Measurements from ENCODE around the gene LARGE1.
"Not testable (repeated sequence)": the region's sequence is repeated elsewhere in the genome, so short reads cannot be mapped to it uniquely, and the experiment has no call there.

The LARGE1 gene

DNA sequence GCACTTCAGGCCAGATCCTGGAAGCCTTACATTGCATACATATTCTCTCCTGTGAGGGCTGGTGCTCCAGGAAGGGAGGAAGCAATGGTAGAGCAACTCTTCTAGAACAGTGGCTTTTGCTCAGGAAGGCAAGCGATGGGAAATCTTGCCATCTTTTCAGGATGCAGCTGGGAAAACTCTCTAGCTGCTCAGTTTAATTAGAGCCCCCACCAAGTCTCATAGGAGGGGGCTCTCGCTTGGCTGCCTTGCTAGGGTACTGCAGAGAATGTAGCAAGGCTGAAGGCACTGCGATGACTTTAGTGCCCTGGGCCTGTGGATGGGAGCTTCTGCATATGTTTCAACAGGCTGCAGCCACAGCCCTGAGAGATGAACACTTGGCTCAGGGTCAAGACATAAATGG lies 504.9 kb downstream of the LARGE1 start:
- DNase-seq (ENCODE audit: low spot score) = no peak

DNA sequence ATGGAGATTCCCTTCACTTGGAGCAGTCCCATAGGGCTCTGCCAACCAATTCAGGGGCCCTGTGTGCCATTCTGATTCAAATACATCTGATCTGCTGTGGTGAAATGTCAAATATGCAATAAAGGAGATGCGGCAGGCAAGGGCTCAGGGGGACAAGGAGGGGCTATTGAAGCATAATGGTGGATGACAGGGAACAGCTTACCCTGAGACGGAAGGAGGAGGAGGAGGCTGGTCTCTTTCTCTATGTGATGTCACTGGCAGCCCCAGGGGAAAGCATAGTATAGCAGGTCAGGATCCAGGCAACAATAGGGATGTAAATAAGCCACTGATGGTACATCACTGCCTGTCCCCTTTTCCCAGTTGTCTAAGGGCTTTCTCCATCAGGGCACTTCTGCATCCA lies 511.2 kb downstream of the LARGE1 start:
- DNase-seq (ENCODE audit: low spot score) = no peak

DNA sequence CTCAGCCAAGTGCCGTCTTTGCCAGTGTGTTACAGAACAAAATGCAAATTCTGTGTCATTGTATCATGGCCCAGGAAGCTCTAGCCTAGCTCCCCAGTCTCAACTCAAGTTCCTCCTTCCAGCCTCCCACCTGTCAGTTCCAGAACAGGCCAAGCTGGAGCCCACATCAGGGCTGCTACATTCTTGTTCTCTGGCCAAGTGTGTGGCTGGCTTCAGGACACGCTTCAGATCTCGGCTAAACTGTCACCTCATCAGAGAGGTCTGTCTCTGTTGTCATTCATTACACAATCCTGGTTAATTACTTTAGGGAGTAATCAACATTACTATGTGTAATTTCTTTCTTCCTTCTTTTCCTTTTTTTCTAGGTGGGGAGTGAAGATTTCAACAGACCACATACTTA lies 515.1 kb downstream of the LARGE1 start:
- no peak for DNase-seq (ENCODE audit: low spot score)

DNA sequence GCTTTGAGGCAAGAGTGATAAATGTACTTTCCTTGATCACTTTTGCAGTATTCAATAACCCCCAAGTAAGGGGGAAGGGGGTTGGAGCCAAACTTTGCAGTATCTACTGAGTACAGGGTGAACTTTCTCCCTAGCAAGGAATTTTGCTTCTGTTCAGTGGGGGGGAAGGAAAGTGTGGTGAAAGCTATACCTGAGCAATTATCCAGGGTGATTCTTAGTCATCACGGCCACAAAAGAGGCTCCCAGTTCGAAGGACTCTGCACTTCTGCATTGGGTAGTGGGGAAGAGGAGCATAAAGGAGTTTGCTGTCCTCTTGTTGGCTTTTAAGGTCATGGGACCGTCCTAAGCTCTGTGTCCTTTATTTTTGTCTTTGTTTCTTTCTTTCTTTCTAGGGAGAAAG lies 515.6 kb downstream of the LARGE1 start:
- DNase-seq (ENCODE audit: low spot score) = no peak

DNA sequence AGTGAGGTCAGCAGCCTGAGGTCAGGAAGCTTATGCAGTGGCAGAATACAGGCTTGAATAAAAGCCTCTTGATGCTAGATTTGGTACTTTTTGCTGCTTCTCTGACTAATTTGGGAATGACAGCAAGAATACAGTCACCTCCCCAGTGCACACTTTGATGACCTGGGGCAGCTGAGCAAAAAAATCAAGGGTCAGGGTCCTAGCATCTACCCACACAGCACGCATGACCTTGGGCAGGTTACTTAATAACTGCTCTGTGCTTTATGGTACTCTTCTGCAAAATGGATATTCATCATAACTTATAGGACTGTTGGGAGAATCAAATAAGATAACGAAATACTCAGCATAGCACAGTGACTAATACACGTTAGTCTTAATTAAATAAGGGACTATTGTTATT lies 518.0 kb downstream of the LARGE1 start:
- no peak for DNase-seq (ENCODE audit: low spot score)

DNA sequence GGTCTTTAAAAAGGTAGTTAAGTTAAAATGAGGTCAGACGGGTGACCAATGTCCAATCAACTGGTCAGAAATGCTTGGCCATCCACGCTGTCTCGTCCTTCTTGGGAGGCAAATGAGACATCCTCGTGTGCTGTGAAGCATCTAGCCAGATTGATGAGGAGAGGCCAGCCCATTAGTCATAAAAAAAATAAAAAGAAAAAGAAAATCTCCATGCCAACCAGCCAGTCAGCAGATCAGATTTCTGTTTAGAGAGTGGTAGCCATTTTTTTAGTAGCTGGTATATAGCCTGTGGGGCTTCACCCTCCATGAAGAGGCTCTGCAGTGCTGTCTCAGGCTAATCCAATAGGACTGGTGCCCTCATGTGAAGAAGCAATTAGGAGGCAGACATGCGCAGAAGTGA lies 519.0 kb downstream of the LARGE1 start:
- peak; percentile 25 for DNase-seq (ENCODE audit: low spot score)

DNA sequence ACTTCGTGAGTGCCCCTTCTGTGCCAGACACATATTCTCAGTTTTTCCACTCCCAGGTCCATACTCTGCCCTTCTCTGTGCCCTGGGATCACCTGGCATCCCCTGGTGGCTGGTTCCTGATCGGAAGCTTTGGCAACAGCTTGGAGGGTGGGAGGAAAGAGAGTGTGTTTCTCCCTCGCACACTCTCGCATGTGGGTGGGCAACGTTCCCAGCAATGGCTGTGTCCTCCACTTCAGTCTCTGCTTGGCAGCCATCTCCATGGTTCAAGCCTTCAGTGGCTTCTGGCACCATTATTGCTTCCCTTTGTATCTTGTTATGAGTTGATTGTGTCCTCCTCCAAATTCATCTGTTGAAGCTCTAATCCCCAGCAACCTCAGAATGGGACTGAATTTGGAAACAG lies 519.4 kb downstream of the LARGE1 start:
- DNase-seq (ENCODE audit: low spot score) = no peak

DNA sequence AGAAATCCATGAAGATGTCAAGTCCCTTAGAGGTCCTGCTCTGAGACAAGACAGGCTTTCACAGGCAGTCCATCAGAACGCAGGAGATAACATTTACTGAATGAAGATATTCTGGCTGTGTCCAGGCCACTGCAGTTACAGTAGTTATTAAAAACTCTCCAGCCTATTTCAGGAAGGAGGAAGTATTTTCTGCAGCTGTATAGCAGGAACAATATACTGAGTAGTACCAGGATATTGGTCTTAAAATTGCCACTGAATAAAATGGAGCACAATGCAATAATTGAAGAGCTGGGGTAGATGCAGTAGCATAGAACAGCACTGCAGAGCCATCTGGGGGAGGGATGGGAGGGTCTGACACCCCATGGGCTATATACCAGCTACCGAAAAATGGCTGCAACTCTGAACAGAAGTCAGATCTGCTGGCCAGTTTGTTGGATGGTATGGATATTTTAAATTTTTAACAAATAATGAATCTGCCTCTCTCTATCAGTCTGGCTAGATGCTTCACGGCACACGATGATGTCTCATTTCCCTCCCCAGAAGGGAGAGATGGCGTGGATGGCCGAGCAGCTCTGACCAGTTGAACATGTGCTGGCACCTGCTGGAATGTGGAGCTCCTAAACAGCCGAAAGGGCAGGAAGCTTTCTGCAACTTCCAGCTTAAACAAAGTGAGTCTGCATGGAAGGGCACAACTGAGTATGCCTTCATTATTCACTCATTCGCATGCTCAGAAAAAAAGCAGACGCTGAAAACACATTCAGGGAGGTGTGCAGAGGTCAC lies 520.0 kb downstream of the LARGE1 start:
- DNase-seq (ENCODE audit: low spot score) = no peak

DNA sequence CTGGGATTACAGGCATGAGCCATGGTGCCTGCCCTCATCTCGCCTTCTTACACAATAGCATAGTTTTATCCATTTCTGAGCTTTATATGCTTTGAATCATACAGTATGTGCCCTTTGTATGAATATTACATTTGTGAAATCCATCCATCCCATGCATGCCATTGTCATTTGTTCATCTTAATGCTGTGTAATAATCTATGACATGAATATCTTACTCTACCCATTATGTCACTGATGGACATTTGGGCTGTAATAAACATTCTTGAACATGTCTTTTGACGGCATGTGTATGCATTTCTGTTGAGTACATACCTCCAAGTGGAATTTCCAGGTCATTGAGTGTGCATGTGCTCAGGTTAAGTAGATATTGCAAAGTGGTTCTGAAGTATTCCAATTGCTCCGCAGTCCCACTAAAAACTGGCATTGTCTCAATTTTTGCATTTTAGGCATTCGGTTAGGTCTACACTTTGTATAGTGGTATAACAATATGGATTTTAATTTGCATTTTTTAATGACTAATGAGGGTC lies 522.8 kb downstream of the LARGE1 start:
- no peak for DNase-seq (ENCODE audit: low spot score)

DNA sequence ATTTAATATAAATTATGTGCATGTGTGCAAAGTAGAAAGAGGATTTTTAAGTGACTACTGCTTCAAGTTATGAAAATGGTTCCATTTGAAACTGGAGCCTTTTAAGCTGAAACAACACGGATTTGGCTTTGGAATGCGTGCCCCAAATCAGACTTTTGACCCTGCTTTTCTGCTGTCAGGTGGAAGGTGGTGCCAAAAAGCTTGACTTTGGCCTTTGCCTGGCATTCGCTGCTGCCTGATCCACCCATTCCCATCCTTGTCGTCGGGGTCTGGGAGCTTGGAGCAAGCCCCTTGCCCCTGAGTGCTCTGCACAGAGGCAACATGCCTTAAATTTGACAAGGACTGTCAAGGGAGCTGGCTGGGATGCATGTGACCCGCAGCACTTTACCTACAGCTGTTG lies 526.8 kb downstream of the LARGE1 start:
- no peak for DNase-seq (ENCODE audit: low spot score)

DNA sequence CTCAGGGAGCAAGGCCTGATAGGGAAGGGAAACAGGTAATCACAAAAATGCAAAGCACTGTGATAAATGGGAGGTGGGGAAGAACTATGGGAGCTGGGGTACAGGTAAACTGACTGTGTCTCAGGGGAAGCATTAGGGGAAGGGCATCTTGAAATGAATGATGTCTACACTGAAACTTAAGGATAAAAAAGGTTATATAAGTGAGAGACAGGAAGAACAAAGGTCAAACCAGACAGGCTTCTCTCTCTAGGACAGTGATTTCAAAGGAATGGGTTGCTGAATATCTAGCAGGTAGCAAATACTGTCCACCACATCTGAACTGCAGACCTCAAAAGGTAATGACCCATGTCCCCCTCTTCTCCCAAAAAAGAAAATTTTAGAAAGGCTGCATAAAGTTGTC lies 529.0 kb downstream of the LARGE1 start:
- DNase-seq (ENCODE audit: low spot score) = no peak

DNA sequence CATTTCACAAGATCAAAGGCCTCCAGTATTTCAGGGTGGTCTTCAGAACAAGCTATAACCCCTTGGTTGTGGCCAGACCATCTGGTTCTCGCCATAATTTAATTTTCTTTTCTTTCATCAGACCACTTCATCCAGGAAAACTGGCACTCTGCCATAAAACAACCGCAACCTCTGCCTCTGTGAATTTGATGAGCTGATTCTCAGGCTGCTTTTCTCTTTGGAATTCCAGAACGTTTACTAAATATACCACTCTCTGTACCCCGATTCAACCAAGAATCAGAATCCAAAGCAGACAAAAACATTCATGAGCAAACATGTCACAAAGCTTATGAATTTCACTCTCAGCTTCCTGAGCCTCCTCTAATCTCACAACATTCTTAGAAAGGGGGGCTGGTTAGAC lies 530.3 kb downstream of the LARGE1 start:
- DNase-seq (ENCODE audit: low spot score) = no peak

DNA sequence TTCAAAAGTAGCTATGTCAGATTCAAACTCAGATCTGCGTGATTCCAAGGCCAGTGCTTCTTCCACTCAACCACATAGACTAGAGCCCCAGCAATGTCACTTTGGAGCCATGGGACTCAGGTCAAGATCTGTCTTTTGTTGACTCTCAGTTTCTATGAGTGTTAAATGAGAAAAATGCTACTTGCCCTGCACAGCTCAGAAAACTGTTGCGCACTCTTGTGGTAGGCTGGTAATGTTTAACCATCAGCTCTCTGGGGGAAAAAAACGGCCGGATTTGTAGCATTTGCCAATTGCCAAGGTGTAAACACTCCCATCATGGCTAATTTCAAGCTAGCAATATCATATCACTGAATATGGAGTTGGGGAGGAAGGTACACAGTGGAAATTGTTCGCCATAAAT lies 534.0 kb downstream of the LARGE1 start:
- no peak for DNase-seq (ENCODE audit: low spot score)

DNA sequence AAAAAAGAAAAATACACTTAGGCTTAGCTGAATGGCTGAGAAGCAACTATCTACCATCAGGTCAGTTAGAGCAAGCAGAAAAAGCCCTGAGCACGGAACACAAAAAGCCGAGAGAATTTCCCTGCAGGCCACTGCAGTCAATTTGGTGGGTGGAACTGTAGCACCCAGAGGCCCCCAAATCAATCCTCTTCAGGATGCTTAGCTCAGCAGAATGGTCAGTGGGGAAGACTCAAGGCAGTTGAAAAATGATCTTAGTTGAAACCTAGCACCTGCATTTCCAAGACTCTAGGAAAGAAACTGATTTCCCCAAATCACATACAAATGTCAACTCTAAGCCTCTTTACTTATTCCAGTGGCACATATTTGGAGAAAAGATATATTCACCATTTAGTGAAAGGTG lies 534.7 kb downstream of the LARGE1 start:
- no peak for DNase-seq (ENCODE audit: low spot score)

DNA sequence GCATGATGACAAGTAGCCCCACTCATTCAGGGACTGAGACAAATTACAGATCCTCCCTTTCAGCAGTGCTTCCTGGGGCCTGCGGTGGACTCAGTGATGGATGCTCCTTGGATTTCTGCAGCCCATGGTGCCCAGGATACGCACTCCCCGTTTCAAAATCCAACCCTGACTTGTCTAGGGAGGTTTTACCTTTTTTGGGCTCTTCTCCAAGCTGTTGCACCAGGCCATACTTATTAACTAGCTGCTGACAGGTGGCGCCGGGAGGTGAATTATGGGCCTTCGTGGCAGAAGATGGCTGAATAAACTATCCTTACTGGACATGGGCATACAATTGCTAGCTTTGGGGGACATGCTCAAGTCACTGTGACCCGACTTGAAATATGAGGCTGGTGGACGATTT lies 537.8 kb downstream of the LARGE1 start:
- DNase-seq (ENCODE audit: low spot score) = no peak

DNA sequence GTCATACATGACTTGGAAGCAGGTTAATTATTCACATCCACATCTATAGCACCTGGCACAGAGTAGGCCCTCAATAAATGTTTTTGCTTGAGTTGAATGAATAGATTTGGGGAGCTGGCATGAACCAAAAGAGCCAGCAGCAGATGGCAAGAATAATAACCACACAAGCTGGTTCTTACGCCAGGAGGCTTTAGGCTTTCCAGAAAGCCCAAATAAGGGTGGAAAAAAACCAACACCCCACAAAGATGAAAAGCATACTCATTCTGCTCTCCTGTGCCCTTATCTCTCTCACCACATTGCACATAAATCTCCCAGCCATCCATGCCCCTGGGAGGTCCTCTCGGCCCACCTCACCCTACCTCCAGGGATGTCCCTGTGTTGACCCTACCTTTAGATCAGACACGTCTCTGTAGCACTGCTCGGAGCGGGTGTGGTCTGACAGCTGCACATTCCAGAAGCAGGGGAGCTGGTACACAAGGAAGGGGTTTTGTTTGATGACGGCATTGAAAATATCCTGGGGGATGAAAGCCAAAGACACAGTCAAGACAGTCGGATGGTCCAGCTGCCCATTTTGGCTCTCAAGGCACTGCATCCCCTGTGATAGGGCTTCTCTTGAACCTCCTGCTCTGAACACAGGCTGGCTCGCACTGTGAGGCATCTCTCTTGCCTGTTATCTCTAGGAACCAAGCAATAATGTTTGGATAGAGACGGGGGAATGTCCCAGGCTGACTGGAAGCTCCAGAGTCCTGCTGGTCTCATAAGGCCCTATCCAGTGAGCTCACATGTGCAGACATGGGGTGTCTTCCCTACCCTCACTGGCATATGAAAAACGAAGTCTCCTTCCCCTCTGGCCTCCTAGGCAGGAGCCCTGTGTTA lies 538.5 kb downstream of the LARGE1 start:
- no peak for DNase-seq (ENCODE audit: low spot score)

DNA sequence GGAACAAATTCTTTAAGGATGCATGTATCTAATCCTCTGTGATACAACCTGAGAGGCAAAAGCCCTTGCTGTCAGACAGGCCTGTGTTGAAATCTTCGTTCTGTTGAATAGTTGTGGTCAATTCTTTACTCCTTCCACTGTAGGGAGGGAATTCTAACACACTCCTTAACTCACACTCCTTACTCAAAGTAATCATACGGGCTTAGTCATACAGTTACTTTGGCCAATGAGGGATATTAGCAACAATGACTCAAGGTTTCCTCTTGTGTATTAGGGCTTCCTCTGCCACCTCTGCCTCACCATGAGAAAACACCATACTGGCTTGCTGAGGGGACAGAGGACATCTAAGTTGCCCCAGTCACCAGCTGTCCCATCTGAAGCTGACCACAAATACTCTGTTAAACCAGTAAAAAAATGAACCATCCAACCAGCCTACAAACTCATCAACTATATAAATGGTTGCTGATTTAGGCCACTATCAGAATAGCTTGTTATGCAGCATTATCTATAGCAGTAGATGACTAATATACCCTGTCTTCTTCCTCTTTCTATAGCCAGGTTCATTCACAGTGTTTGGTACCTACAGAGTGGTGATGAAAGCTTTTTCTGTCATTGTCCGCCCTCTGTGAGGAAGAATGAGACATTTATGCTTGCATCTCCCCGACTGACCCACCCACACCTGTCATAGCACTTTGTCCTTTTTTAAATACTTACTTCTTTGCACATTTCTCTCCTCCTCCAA lies 539.3 kb downstream of the LARGE1 start:
- DNase-seq (ENCODE audit: low spot score) = peak; percentile 87

DNA sequence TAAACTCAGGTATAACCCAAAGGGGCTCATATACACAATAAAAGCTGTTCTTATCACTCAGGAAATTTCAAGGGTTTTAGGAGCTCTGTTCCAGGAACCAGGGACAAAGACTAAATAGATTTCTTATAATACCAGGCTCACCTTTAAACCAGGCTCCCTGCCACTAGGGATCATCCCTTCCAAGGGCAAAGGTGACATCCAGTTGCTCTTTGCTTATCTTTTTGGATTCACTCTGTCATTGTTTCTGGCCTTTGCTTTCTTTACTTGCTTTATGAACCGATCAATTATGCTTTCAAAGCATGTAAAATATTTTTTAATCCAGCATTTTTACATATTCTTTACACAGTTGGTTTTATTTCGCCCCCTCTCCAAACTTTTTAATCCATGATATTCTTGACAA lies 540.4 kb downstream of the LARGE1 start:
- DNase-seq (ENCODE audit: low spot score) = no peak

DNA sequence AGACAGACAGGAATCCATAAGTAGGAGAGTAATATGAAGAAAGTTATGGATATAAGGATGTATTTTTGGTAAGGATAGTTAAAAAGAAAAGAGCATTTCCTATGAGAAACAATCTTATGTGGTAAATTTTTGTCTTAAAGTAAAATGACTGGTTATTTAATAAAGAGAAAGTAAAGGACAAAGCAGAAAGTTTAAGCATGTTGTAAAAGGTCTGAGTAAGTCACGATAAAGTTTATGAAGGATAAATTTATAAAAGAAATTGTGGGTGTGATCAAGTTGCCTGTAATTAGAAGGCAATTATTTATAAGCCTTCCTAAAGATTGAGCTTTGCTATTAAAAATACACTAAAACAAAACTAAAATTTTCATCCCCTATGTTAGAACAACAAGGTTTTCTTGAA lies 547.4 kb downstream of the LARGE1 start:
- DNase-seq (ENCODE audit: low spot score) = no peak

DNA sequence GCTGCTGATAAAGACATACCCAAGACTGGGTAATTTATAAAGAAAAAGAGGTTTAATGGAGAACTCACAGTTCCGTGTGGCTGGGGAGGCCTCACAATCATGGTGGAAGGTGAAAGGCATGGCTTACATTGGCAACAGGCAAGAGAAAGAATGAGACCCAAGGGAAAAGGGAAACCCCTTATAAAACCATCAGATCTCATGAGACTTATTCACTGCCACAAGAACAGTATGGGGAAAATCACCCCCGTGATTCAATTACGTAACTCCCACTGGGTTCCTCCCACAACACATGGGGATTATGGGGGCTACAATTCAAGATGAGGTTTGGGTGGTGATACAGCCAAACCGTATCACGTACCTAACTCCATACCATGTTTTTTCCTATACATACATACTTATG lies 557.0 kb downstream of the LARGE1 start:
- DNase-seq (ENCODE audit: low spot score) = not testable (repeated sequence)

DNA sequence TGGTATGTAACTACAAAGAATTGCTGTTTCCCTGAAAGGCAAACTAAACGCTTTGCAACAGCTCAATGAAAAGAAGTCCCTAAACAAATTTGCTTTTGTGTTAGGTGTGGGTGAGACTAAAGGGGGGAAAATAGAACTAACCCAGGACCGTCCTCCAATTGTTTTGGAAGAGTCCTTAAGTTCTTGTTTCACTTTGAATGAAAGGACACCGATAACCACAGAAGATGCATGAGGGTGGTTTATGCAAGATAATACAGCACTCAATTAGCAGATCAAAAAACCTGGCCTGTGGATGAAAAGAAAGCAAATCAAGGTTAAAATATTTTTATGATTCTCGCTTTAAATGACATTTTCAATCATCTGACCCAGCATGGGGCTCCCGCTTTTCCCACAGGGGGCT lies 557.6 kb downstream of the LARGE1 start:
- DNase-seq (ENCODE audit: low spot score) = no peak

DNA sequence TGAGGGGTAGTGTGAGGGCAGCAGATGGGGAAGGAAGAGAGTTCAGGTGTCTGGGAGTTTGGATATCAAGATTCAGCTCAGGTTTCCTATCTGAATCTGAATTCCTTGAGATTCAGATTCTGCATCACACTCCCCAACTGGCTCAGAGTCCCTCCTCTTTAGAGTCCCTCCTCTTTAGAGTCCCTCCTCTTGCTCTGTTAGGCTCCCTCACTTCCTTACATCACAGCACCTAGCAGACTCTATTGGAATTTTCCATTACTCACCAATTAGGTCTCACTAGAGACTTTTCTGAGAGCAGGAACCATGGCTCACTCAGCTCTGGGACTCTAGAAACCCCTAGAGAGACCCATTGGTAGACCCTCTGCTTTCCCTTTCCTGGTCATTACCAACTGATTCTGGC lies 558.7 kb downstream of the LARGE1 start:
- no peak for DNase-seq (ENCODE audit: low spot score)

DNA sequence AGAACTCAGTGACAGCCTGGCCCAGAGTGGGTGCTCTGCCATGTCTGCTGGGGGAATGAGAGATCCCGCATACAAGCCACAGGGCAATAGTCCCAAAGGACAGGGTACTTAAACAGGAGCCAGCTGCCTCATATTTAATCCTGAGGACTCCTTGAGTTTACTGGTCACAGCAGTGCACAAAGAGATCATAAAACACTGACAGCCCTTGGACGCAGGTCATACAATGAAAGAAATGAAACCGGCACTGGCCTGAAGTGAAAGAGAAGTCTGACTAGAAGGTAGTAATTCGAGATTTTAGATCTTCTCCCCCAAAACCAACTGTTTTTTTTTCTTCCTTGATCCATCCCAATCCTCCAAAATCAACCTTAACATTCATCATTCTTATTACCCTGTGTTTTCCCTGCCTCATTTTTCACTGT lies 562.3 kb downstream of the LARGE1 start:
- no peak for DNase-seq (ENCODE audit: low spot score)

Measured in GM03348 (cell line).